Activated CD8-positive, alpha-beta memory T cell treated with anti-CD3 and anti-CD28 coated beads, Interleukin-2, amount 50 U/mL, for 1 hour (primary cell): ENCODE measurements around the gene NRCAM.

Experiments
- DNase-seq: peaks from one replicate; pipeline ENCODE4 v3.0.0-alpha.2; 2020; ENCODE audit errors: extremely low read depth

The NRCAM gene

GRCh38 chr7:108425714-108426275 is 30.4 kb downstream of the NRCAM start:
- DNase-seq, result no peak

DNA sequence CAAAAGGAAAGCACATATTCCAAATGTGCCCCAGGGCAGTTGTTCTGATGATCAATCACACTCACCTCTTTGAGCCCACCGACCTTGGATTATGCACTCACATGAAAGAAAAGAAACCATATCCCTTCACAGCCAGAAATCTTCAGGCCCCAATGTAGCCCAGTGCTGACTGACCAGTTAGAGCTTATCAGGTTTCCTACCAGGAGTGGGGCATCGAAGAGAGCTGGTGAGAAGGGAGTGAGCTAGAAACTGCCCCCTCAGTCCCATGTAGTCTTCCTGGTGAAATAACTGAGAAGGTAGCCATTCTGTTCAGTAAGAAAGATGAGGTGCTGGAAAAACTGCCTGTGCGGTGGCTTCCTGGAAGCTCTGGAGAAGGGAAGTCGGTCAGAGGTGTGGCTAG is 32.2 kb downstream of the NRCAM start:
- DNase-seq, result no peak

DNA sequence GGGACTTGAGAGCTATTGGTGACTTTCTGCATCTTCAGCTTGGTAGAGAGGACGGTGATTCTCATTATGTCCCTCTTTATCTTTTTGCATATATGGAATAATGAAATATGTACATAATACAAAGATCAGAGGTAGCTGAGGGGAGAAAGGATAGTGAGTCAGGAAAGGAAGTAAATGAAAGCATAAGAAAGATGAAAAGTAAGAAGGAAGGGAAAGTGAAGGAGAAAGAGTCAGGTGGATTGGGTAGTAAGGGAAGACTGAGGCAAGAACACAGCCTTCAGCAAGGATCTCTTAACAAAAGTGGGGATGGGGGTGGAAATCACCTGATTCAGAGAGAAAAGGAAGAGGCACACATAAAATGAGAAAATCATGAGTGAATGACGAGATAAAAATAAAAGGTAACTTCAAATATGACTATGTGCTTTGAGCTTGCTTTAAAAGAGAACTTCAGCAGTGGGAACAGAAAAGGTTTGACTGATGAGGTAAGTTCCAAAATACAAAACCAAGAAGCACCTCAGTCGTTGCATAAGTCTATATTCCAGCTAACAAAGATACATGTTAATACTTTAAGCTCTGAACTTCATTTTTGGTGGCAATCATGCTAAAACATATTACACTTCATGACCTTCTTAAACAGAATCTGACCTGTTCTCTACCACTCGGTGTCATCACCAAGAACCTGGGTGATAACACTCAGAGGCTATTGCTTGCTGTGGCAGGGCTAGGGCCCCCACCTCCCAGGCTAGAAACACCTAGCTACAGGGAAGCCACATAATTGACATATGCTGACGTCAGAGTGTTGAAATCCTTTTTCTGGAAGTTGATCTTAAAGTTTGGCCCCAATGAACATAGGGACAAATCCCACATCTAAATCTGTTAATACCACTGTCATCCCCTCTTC is 32.9 kb downstream of the NRCAM start:
- DNase-seq, result no peak

DNA sequence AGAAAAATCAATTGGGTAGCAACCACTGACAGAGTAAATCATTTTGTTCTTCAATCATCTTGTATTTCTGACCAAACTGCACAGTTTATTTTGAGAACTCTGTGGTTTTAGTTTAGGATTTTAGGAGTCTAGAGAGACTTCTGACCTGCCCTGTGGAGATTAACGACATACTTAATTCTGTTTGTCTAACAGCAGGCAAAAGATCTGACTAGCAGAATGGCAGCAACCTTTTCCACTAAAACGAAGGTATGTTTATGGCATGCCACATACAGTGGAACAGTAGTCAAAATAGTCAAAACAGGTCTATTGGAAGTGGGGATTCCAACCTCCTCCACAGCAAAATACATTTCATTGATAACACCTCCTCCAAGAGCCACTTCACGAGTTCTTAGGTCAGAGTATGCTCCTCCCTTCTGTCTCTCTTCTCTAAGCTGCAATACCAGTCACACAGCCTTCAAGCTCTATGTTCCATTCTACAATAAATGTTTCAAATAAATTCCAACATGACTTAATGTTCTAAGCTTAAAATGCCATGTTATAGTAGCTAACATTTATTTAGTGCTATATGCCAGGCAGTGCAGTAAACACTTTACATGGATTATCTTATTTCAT is 34.4 kb downstream of the NRCAM start:
- no peak for DNase-seq

DNA sequence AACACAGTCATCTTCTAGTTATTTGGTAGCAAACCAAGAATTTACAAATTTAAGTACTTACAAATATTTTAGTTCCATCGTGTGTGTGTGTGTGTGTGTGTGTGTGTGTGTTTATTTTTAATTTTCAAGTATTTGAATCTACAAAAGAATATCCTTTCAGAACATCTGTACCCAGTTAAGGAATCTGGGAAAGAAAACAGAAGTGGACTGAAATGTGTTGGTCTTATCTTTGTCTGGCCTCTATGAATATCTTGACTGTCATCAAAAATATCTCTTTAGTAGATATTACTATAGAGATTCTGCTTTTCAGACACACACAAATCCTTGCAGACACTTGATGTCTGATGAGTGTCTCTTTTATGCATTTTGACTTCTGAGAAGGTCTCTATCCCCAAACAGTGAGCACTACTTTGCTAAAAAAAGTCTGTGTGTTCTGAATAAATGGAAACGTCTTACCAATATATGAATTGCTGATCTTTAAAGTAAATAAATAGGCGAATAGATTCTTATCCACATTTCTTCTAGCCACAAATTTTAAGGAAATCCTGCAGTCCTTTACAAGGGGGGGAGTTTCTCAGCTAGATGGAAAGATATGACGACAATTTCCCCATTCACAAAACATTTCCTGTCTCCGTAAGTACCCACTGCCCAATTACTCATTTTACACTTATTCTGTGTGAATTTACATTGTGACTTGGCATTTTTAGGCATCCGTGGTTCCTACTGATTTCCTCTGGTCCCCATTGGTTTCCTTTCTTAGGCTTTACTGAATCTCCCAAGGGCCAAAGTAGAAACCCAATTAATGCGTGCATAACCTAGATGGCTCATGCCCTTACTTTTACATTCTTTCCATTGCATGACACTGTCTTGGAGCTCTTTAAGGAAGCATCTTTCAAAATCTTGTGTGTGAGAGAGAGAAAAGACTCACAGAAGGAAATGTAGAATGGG is 36.0 kb downstream of the NRCAM start:
- DNase-seq, result no peak

DNA sequence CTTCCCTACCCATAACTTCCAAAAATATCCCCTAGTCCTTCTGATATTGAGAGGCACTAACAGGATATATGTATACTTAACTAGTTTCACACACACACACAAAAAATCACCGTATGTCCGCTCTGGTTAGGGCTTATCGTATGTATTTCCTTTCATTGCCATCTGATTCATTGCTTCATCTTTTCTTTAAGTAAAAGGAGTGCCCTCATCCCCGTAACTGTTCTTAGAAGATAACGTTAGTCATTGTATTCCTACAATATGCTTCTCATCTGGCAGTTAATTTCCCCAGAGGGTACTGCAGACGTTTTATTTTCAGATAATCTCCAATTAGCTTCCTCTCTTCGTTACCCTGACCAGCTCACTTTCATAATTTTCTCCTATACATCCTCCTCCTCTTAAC is 37.3 kb downstream of the NRCAM start:
- DNase-seq, result no peak

DNA sequence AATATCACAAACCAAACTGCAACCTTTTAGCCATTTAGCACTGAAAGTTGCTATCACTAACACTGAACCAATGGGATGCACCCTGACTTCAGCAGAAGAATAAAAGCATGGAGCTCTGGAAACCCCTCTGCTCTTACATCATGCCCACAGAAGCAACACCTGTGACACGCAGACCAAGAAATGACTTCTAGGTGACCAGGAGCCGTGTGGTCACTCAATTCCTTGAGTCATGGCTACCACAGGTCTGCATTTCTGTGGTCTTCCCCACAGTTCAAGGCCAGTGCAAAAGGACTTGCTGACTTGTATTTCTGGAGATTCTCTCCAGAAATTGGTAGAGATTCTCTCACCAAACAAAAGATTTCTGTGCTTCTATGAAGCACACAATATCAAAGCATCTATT is 38.3 kb downstream of the NRCAM start:
- no peak for DNase-seq

DNA sequence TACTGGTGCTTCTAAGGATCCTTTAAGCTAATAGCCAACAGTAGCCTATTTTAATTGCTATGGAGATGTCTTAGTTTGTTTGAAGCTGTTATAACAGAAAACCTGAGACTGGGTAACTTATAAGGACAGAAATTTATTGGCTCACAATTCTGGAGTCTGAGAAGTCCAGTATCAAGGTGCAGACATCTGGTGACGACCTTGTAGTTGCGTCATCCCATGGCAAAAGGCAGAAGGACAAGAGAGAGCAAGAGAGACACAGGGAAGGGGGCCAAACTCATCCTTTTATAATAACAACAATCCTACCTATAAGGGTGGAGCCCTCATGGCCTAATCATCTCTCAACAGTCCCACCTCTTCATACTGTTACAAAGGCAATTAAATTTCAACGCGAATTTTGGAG is 39.1 kb downstream of the NRCAM start:
- no peak for DNase-seq

DNA sequence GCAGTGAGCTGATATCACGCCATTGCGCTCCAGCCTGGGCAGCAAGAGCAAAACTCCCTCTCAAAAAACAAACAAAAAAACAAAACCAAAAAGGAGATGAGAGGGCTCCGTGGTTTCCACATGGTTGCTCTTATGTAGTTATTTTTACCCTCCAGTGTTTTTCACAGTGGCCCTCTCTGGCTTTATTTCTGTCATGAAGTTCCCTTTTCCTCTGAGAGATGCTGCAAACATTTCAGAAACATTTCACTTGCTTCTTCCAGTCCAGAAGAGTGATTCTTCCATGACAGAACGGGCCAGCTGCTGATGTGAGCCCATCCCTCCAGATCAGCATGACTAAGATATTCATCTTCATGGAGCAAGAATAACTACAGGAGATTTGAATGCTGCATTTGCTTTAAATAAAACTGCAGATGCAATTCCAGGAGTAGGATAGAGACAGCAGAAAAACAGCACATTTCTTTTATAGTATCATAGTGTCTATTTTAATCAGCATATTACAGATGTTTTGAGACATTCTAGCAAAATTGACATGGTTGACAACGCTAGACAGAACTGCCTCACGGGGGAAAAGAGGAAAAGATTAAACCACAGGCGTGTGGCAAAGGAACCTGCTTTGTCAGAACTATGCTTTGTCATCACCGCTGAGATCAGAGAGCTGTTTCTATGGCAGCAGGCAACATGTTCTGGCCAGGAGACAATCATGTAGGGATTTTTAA is 40.3 kb downstream of the NRCAM start:
- no peak for DNase-seq

- DNase-seq, result no peak
Measured at GRCh38 chr7:108415084-108415483, 41.2 kb downstream of the NRCAM start.

- no peak for DNase-seq
Measured at GRCh38 chr7:108413782-108414492, 42.3 kb downstream of the NRCAM start.

DNA sequence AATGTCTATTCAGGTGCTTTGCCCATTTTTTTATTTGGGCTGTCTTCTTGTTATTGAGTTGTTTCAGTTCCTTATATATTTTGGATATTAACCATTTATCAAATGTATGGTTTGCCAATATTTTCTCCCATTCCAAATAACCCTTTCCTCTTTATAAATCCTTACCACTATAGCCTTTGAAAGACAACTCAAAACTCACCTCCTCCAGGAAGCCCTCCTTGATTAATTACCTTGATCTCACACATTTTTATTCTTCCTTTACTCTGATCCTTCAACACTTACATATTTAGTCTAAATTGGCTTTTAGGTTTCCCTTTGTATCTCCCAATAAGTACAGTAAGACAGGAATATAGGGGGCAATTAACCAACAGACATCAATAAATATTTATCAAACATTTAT is 42.9 kb downstream of the NRCAM start:
- no peak for DNase-seq

DNA sequence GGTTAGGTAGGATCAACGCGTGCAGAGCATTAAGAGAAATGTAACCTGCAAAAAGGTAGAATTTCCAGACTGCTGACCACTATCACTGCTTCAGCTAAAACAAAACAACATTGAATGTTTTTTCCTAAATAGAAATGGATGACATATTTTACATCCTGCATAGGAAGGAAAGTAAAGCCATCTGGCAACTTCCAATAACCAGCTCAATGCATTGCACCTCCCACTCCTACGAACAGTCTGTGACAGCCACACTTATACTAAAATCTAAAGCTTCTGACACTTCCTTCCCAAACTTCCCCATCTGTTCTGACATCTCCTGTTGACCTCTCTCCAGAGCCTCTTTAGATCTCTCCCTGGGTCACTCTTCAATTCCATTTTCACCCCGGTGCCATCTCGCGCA is 47.1 kb downstream of the NRCAM start:
- no peak for DNase-seq

- DNase-seq, result no peak
Measured at GRCh38 chr7:108408296-108408991, 47.8 kb downstream of the NRCAM start.

- no peak for DNase-seq
Measured at GRCh38 chr7:108407676-108408075, 48.6 kb downstream of the NRCAM start.

DNA sequence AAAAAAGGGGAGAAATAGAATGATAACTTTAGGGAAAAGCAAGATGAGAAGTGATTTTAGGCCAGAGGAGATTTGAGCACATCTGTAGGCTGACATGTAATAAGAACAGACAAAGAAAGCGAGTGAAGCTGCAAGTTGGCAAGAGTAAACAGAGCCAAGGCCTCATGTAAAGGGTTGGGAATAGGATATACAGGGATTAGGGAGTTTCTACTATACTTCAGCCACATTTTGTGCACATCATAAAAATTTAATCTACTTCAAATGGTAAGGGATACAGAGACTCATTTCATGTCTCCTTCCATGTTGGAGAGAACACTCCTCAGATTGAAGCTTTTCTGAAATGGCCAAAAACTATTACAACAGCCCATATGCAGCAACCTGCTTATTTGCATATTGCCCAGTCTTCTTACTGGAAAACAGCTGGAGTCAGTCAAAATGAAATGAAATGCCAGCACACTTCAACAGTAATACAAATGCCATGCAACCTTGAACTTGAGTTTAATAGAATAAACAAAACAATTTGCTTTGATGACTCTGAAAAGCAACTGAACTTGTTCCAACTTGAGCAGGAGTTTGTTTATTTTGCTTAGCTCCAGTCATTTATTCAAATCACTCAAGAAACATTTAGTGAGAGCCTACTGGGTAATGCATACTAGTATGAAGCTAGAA is 49.9 kb downstream of the NRCAM start:
- no peak for DNase-seq

DNA sequence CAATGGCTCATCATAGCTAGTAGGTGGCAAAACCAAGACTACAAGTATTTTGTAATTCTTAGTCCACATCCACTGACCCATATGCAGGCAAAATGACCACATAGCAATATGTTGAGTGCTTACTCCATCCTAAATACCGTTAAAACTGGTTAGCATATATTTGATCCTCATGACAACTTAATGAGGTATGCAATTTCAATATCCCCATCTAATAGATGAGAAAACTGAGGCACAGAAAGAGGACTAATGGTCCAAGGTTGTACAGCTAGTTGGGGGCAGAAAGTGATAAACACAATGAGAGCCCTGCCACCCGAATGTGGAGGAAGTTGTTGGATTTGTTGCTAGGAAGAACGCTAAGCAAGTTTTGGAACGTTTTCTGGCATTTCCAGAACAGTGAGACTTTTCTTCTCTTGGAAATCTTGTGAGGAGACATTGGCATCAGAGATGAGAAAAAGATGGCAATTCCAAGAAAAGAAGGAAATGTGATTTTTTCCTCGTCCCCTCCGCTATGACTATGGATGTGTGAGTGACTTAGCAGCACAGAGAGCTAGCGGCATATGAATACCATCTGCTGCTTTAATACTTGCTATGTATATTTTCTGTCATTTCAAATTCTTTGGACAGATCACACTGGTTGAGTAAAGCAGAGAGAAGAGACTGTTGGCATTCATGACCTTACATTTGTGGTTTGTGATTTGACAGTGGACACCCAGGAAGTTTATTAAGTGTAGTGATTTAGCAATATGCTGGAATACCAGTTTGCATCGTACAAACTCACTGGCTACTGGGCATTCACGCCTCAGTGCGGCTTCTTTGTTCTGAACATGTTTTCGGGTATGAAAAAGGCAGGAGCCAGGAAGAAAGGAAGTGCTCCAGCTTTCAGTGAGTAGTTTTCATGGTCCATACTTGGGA is 51.5 kb downstream of the NRCAM start:
- no peak for DNase-seq

DNA sequence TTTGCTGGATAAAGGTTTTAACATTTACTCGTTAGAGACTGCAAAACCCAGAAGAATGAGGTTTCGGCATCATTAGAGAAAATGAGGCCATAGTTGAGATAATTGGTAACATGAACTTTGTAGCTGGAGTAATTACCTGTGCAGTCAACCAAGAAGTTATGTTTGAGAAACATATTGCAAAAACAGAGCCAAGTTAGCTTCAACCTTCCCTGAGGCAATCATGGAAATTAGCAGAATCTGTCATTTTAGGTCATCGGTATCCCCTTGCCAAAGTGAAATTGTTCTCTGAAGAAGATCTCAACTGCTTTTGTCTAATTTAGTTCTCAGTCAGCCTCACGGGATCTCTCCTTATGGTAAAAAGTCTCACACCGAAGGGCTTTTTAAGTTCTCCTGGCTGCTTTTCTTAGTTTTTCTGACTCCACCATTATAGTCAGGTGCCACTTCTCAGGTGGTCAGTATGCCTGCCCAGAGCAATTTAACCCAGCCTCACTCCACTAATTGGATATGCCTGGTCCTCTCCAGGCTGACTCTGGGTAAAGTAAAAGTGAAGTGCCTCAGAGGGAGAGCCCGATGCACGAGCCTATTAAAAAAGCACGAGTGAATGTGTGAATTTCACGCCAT is 52.5 kb downstream of the NRCAM start:
- DNase-seq, result no peak
